ENCODE data around the gene FLNB. TPM values are rescaled to one million over a fixed set of nuclear protein-coding genes. Genes with fewer than 3 reads are reported as not detected.

Gene FLNB
- total and polyA plus RNA-seq, 10 of the 15 experiments (the other 5 are each of a cell fraction or from before 2014, with no cell fraction given): 13.6 to 51.8 (median 26.4) TPM

DNA sequence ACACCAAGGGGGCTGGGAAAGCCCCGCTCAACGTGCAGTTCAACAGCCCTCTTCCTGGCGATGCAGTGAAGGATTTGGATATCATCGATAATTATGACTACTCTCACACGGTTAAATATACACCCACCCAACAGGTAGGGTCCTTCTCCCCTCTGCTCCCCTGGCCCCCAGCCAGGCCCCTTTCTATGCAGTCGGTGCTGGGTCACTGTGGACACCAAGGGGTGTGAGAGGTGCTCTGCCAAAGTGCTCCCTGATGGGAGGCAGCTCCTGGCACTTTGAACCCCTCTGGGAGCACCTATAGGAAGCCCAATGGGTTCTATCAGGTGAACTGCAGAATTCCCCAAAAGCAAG lies 103.9 kb downstream of the FLNB start:
- SMC1A ChIA-PET (ENCODE audit: uncharacterized antibody, unreplicated experiment): interaction anchor here (0.9 to 3.2 kb wide), 13 partner anchors 13 to 113 kb away, joined by 3 to 34 read pairs (median 10); partner anchors contain the start of gene FLNB
- H2AFZ ChIP-seq (ENCODE audit: control insufficient read depth, low read depth, low read length): peak overlapping the region; percentile 43
- no peaks in the 10 kb centered on the region for H4K20me1 ChIP-seq (ENCODE audit: control insufficient read depth, insufficient read depth)
- CTCF ChIA-PET: interaction anchor here (0.8 to 2.7 kb wide), 9 partner anchors 37 to 715 kb away, joined by 3 to 7 read pairs (median 3); partner anchors contain the start of genes HTD2 and RPP14
- H3K9me3 ChIP-seq (replicated peaks; ENCODE audit: control insufficient read depth, insufficient read depth, low read length): no peaks in the 10 kb centered on the region
- no peak for FAIRE-seq
- H3K79me2 ChIP-seq (ENCODE audit: control insufficient read depth, insufficient read depth, low read length): no peaks in the 10 kb centered on the region; the same call in 1 of the 2 replicates
- TF ChIP-seq, protein P1, sequence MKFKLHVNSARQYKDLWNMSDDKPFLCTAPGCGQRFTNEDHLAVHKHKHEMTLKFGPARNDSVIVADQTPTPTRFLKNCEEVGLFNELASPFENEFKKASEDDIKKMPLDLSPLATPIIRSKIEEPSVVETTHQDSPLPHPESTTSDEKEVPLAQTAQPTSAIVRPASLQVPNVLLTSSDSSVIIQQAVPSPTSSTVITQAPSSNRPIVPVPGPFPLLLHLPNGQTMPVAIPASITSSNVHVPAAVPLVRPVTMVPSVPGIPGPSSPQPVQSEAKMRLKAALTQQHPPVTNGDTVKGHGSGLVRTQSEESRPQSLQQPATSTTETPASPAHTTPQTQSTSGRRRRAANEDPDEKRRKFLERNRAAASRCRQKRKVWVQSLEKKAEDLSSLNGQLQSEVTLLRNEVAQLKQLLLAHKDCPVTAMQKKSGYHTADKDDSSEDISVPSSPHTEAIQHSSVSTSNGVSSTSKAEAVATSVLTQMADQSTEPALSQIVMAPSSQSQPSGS (IDR thresholded peaks at IDR 0.05; ENCODE audit: low read length): no peak
- TF ChIP-seq, protein P2, sequence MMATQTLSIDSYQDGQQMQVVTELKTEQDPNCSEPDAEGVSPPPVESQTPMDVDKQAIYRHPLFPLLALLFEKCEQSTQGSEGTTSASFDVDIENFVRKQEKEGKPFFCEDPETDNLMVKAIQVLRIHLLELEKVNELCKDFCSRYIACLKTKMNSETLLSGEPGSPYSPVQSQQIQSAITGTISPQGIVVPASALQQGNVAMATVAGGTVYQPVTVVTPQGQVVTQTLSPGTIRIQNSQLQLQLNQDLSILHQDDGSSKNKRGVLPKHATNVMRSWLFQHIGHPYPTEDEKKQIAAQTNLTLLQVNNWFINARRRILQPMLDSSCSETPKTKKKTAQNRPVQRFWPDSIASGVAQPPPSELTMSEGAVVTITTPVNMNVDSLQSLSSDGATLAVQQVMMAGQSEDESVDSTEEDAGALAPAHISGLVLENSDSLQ (IDR thresholded peaks at IDR 0.05): no peak
- 0 out of 2 replicates have a peak, but pooled peaks have one; percentile 9 for TF ChIP-seq GATAD2B (conservative IDR thresholded peaks at IDR 0.05; ENCODE audit: low read depth)
- peak; percentile 10; the same call in 1 of the 2 replicates for TF ChIP-seq IKZF1 (conservative IDR thresholded peaks at IDR 0.05)
- peak overlapping the region; percentile 32 for H3K4me2 ChIP-seq (ENCODE audit: control insufficient read depth, insufficient read depth)
- WGBS (ENCODE audit: insufficient coverage, insufficient replicate concordance, low lambda C conversion rate, missing lambda C conversion rate): 23% methylated on average over 6 of the region's 6 CpGs
- intact Hi-C loops (cut with micrococcal nuclease; ENCODE audit: unreplicated experiment): loop anchor here (5.0 kb wide), 1 partner anchor 70 kb away; no protein-coding TSS in a partner anchor
- POLR2A ChIA-PET: interaction anchor here (0.5 to 1.5 kb wide), 7 partner anchors 15 to 106 kb away, joined by 3 to 6 read pairs (median 4); no protein-coding TSS in a partner anchor
- H3K4me3 ChIP-seq: no peak overlapping the region
- H3K9ac ChIP-seq (ENCODE audit: control insufficient read depth, insufficient read depth, low read length): no peak overlapping the region
- peaks cover 32% of the 10 kb centered on the region for H3K4me1 ChIP-seq (ENCODE audit: control insufficient read depth, insufficient read depth, low read length)
- H3K27ac ChIP-seq (ENCODE audit: control insufficient read depth, insufficient read depth): peak overlapping the region; percentile 70
- BruUV-seq (replicated peaks): TSS peak; percentile 20
- no peak for ATAC-seq
- in situ Hi-C loops (cut with MboI): no loop called here
- DNase-seq (ENCODE audit: low read depth, low spot score): no peak
- H3K27me3 ChIP-seq (replicated peaks in 1 of 2; ENCODE audit: control insufficient read depth in 2 of 2, insufficient read depth in 2 of 2, low read length in 1 of 2): no peaks in the 10 kb centered on the region
- RAD21 ChIA-PET (ENCODE audit: unreplicated experiment): interaction anchor here (0.9 to 3.0 kb wide), 13 partner anchors 12 to 114 kb away, joined by 3 to 23 read pairs (median 6); partner anchors contain the start of gene FLNB
- H3K36me3 ChIP-seq (ENCODE audit: control insufficient read depth in 2 of 2, insufficient read depth in 2 of 2, low read length in 1 of 2): peaks cover 6 to 14% of the 10 kb centered on the region in 2 experiments; a peak in 3 of 4 replicates

Measured in GM12878 (cell line).